Measurements from ENCODE around the gene TTC32.

DNA sequence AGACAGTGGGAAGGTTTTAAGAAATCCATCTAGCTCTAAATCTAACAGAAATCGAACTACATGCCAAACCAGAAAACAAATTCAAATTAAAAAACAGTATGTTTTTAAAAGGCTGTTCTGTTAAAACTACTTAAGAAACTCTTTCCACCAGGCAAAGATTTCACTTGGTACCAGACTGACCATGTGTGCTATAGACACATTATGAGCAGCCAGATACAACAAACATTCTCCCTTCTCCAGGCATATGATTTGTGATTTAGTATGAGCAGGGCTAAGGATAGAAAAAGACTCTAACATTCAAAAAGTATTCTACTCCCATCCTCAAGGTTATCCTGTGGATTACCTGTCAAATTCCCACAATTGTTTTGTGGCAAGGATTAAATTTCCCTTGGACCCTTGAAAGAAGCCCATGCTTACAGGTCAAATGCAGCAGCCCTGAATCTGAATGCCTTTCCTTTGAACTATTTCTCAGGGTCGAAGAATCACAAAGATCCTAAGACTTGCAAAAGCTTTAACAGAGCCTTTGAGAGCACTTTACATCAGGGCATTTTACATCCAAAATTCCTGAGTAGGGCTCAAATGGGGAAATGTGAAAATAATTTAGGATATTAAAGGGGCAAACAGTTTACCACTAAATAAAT is 42.5 kb upstream of the TTC32 start:
- no peak for TF ChIP-seq POLR2A (IDR thresholded peaks at IDR 0.05; ENCODE audit: low read depth, low read length)
- no peak for TF ChIP-seq POLR2AphosphoS5 (IDR thresholded peaks at IDR 0.05; ENCODE audit: low read depth, low read length)
